Peyer's patch (tissue), 4 donors: Measurements from ENCODE around the gene TSPAN17.

Experiments used
- POLR2A ChIP-seq, 2 donors: fragments of 450-650 bp; IDR thresholded peaks; one replicate each; pipeline ENCODE4 v1.5.1; 2017; ENCODE audit warnings: antibody characterized with exemption in 2 of 2, mild to moderate bottlenecking in 2 of 2, moderate library complexity in 2 of 2
- TF ChIP-seq, protein P1 (sequence below), 6 experiments: fragments of 450-650 bp in 4 of 6; fragments of 200-600 bp in 2 of 6; sonication (generic) in 1 of 6; IDR thresholded peaks; one replicate each; pipeline ENCODE4 v1.5.1; 2017 to 2019; ENCODE audit warnings: antibody characterized with exemption in 6 of 6, mild to moderate bottlenecking in 3 of 6, moderate library complexity in 1 of 6

DNA sequence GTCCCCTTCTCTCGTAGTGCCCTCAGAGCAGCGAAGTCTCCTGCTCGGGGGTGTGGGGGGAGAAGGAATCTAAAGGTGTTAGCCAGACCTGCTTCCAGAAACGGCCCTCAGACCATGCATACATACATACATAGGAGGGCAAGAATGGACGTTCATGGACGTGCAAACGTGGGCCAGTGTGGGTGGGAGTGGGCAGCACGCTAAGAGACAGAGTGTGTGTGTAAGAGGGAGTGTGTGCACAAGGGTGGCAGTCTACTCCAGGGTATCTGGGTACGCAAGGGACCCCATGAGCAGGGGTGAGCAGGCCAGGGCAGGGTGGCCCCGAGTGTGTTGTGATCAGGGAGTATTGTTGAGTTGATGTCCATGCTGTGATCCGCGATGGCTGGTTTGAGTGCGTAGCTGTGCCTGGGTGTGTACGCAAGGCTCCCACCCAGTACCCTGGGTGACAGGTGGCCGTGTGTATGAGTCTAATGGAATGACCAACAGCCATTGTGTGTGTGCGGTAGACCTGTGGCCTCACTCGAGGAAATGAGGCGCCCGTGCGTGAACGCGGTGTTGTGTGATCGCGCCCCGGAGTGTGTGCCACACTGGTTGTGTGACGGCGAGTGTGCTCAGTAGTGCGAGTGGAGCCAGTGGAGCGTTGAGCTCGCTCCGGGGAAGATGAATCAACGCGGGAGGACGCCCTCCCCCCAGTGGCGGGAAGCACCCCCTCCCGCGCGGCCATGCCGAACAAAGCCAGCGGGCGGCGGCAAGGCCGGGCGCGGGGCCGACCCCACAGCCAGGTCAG lies 38.2 kb upstream of the TSPAN17 start:
- TF ChIP-seq, protein P1, sequence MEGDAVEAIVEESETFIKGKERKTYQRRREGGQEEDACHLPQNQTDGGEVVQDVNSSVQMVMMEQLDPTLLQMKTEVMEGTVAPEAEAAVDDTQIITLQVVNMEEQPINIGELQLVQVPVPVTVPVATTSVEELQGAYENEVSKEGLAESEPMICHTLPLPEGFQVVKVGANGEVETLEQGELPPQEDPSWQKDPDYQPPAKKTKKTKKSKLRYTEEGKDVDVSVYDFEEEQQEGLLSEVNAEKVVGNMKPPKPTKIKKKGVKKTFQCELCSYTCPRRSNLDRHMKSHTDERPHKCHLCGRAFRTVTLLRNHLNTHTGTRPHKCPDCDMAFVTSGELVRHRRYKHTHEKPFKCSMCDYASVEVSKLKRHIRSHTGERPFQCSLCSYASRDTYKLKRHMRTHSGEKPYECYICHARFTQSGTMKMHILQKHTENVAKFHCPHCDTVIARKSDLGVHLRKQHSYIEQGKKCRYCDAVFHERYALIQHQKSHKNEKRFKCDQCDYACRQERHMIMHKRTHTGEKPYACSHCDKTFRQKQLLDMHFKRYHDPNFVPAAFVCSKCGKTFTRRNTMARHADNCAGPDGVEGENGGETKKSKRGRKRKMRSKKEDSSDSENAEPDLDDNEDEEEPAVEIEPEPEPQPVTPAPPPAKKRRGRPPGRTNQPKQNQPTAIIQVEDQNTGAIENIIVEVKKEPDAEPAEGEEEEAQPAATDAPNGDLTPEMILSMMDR (IDR thresholded peaks at IDR 0.05): no peak
- TF ChIP-seq POLR2A (IDR thresholded peaks at IDR 0.05): no peak
